ENCODE measurements around the gene ERCC6.
A peak's percentile ranks its signal among the peaks of the same experiment; 100 is the strongest.

Gene ERCC6

DNA sequence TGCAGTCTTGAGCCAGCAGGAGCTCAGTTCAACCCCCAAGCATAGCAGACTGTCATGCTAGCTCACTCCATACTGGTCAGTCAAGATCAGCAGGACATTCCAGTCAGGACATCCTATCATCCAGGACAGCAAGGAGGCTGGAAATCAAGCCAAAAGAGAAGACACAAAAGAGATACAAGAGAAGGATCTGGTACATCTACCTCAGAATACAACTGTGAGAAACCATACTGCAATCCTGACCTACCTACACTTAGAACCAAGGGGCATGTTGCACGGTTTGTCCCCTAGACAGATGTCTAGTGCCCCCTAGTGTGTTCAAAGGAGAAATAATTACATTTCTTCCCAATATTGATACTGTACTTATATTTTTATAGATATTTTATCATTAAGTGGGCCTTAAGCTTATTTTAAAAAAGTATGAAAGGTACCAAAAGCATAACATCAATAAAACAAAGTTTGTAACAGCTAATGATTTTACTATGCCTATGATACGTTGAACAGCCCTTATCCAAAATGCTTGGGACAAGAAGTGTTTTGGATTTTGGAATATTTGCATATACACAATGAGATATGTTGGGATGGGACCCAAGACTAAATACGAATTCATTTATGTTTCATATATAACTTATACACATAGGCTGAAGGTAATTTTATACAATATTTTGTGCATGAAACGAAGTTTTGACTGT, 26.7 kb downstream of the ERCC6 start:
- DNase-seq (ENCODE audit: low spot score), result no peak

GRCh38 chr10:49509771-49510303, 29.1 kb downstream of the ERCC6 start:
- DNase-seq (ENCODE audit: low spot score), result no peak

DNA sequence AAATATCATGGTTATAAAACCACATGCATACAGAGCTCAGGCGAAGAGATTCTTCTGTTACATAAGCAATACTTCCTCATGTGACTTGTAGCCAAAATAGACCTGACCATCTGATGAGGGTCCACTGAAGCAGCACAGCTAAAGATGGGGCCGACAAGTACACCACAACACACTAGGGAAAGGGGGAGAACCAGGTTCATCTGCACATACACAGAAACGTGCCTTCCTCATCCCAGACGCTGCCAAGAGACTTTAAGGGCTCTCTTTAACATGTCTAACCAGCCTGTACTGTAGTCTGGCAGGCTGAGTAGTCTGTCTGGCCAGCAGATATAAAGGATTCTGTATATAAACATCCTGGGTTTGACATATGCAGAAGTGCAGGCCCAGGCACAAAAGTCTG, 30.3 kb downstream of the ERCC6 start:
- DNase-seq (ENCODE audit: low spot score), result no peak

DNA sequence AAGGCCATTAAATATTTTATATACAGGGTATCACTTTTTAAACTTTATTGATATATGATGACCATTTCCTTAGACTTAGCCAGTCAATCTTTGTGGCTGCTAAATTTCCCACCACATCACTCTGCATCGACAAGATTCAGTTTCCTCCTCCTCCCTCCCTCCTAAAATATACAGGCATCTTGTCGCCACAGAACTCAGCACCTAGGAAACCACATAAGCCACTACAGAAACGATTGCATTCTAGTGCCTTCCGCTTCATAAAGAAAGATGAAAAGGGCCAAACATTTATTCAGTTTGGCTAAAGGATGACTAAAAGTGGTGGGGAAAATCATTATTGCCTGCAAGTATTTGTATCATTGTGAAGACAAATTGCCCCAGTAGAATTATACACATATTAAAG, 30.7 kb downstream of the ERCC6 start:
- no peak for DNase-seq (ENCODE audit: low spot score)

DNA sequence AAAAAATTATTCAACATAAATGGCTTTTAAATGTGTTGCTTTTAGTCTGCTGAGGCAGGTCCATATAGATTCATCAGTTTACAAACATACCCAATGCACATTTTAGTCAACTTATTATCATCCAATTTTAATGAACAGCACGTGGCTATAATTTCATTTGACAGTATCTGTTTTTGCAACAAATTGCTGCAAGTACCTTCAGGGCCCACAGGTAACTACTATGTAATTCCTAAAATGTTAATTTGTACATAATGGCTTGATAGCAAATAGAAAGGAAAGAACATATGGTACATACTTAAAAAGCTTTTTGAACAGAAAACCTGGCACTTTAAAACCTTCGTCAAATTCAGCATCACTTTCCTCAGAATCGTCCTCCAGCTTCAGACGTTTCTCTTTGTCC, 33.3 kb downstream of the ERCC6 start:
- no peak for DNase-seq (ENCODE audit: low spot score)

- DNase-seq (ENCODE audit: low spot score), result no peak
Measured at GRCh38 chr10:49505076-49505475, 33.8 kb downstream of the ERCC6 start.

GRCh38 chr10:49504528-49504927, 34.4 kb downstream of the ERCC6 start:
- DNase-seq (ENCODE audit: low spot score), result no peak

DNA sequence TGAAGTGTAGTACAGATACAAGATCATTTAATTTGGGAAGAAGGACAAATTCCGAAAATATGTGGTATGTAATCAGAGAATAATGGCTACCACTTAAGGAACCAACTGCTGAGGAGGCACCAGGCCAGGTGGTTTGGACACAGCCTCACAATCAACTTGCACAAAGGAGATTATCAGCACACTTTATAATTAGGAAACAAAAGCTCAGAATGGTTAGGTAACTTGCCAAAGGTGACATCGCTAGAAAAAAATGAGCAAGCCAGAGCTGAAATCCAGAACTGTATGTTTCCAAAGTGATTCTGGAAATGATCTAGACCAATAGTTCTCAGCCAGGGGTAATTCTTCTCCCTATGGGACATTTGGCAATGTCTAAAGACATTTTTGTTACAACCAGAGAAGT, 36.6 kb downstream of the ERCC6 start:
- no peak for DNase-seq (ENCODE audit: low spot score)

GRCh38 chr10:49500412-49500811, 38.5 kb downstream of the ERCC6 start:
- DNase-seq (ENCODE audit: low spot score), result no peak

GRCh38 chr10:49499305-49499851, 39.5 kb downstream of the ERCC6 start:
- DNase-seq (ENCODE audit: low spot score), result no peak

GRCh38 chr10:49498425-49498824, 40.5 kb downstream of the ERCC6 start:
- DNase-seq (ENCODE audit: low spot score), result no peak

DNA sequence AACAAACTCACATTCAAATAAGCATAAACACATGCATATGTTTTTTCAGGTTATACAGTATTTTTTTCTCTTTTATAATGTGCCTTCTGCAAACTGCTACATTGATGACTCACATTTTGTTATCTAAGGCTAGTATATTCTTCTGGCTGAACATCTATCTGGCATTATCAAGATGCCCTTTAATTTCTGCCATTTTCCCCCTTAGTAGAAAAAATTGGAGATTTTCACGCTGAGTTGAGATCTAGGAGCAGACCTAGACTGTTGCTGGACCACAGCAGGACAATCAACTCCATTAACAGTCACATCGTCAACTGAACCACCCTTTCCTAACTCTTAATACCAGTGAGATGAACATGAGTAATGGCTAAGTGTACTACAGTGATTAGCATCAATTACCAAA, 41.6 kb downstream of the ERCC6 start:
- DNase-seq (ENCODE audit: low spot score), result no peak

DNA sequence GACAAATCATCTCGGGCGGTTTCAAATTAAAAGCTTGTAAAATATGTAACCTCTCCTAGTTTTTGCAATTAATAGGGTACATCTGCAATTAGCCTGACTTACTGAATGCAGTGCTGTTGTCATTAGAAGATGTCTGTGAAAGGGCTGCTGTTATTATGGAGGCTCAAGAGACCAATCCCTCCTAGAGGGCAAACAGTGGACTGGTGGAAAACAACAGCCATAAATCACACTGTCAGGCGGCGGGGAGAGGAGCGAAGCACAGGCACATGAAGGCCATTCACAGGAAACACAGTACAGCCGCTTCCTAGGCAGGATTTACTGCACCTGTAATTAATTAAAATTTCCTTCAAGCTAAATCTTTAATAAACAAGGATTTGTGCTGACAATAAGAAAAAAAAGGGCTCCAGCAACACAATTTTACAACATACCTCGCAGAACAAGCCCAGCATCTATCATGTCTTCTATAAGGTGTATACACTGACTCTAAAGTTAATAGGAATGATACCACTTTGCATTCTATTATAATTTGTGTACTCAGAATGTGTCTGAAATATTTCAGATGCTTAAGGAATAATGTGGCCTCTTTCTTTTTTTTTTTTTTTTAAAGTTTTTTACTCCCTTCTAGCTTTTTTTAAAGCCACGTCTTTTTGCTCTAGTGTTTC, 50.7 kb downstream of the ERCC6 start:
- DNase-seq (ENCODE audit: low spot score), result peak; percentile 3

GRCh38 chr10:49486738-49487137, 52.2 kb downstream of the ERCC6 start:
- no peak for DNase-seq (ENCODE audit: low spot score)

GRCh38 chr10:49486009-49486408, 52.9 kb downstream of the ERCC6 start:
- DNase-seq (ENCODE audit: low spot score), result no peak

DNA sequence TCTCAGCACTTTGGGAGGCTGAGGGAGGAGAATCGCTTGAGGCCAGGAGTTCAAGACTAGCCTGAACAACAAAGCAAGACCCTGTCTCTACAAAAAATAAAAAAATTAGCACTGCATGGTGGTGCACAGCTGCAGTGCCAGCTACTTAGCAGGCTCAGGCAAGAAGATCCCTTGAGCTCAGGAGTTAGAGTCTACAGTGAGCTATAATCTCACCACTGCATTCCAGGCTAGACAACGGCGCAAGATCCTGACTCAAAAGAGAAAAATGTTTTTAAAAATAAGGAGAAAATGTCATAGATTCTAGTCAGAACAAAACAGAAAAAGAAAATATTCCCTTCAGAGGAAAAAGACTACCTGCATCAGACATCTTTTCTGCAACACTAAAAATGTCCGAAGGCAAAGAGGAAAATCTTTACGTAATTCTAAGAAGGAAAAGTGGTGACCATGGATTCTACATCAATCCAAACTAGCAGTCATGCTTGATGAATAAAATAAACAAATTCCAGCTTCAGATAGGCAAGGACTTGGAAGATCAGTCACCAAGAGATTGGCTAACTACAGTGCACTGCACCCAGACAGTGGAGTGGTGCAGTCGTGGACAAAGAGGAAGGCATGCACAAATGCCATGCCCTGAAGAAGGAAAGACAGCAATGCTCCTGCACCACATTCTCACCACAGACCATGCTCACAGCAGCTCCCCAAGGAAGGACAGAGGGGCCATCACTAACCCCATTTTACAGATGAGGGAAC, 54.3 kb downstream of the ERCC6 start:
- DNase-seq (ENCODE audit: low spot score), result no peak

- no peak for DNase-seq (ENCODE audit: low spot score)
Measured at GRCh38 chr10:49478819-49479218, 60.1 kb downstream of the ERCC6 start.

DNA sequence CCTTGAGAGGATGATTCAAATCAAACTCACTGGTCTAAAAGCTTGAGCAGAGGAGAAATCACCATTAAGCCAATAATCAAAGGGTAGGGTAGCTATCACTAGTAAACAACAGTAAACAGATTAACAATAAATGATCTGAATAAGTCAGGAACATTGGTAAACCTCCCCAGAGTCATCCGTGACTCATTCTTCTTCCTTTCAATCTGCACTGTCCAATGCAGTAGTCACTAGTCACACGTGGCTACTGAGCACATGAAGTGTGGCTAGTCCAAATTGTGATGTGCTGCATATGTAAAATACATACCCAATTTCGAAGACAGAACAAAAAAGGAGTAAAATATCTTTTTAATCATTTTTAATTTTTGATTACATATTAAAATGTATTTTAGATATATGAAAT, 64.0 kb downstream of the ERCC6 start:
- no peak for DNase-seq (ENCODE audit: low spot score)

- no peak for DNase-seq (ENCODE audit: low spot score)
Measured at GRCh38 chr10:49471532-49471931, 67.4 kb downstream of the ERCC6 start.

GRCh38 chr10:49465736-49466135, 73.2 kb downstream of the ERCC6 start:
- no peak for DNase-seq (ENCODE audit: low spot score)
